Fibroblast of pulmonary artery (primary cell): ENCODE data around the gene EVL.

ENCODE experiments used
- DNase-seq: peaks from one replicate; pipeline ENCODE4 v3.0.0-alpha.2; 2010; ENCODE audit warnings: low read depth
- H3K4me3 ChIP-seq: replicated peaks from 2 replicates; pipeline ENCODE4 v1.5.1; 2011; ENCODE audit warnings: low read depth, mild to moderate bottlenecking, control low read depth, low read length, moderate library complexity
- TF ChIP-seq, protein P1 (sequence below): IDR thresholded peaks from 2 replicates; pipeline ENCODE4 v1.5.1; 2011; ENCODE audit warnings: mild to moderate bottlenecking, control low read depth, low read length, inconsistent platforms; ENCODE audit errors: missing control alignments

EVL gene

DNA sequence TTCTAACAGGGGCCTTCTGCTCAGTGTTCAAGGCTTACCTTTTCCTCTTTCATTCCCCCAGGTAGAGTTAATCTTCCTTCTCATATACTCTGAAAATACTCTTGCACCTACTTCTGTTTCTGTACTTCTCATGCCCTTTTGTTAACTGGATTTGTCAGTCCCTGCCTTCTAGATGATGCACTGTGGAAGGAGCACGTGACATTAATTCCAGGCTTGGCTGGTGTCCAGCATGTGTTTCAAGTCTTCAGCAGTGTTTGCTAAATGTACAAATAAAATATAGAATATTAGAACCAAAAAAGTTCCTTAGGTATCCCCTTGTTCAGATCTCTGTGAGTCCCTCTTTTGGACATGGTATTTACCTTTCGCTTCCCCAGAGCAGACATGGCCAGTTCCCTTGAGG lies 27.9 kb upstream of the EVL start:
- TF ChIP-seq, protein P1, sequence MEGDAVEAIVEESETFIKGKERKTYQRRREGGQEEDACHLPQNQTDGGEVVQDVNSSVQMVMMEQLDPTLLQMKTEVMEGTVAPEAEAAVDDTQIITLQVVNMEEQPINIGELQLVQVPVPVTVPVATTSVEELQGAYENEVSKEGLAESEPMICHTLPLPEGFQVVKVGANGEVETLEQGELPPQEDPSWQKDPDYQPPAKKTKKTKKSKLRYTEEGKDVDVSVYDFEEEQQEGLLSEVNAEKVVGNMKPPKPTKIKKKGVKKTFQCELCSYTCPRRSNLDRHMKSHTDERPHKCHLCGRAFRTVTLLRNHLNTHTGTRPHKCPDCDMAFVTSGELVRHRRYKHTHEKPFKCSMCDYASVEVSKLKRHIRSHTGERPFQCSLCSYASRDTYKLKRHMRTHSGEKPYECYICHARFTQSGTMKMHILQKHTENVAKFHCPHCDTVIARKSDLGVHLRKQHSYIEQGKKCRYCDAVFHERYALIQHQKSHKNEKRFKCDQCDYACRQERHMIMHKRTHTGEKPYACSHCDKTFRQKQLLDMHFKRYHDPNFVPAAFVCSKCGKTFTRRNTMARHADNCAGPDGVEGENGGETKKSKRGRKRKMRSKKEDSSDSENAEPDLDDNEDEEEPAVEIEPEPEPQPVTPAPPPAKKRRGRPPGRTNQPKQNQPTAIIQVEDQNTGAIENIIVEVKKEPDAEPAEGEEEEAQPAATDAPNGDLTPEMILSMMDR: no peak
- DNase-seq: peak; percentile 67
- H3K4me3 ChIP-seq: no peak overlapping the region

DNA sequence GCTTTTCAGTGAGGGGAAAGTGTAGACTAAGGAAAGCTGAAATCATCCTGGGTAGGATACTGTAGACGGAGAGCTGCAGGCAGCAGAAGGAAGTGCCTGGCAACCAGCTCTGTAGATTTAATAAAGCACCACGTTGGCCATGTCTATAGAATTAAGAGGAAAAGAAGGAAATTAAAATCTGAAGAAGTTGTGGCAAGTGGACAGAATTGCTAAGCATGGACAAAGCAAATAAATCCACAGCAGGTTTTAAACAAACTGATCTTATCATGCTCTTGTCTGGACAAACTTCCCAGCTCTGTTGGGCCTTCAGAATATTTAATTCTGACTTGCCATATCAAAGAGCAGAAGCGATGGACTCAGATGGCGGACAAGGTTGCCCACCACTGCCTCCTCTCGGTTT lies 27.2 kb upstream of the EVL start:
- H3K4me3 ChIP-seq: no peak overlapping the region
- TF ChIP-seq, protein P1: no peak
- DNase-seq: no peak

DNA sequence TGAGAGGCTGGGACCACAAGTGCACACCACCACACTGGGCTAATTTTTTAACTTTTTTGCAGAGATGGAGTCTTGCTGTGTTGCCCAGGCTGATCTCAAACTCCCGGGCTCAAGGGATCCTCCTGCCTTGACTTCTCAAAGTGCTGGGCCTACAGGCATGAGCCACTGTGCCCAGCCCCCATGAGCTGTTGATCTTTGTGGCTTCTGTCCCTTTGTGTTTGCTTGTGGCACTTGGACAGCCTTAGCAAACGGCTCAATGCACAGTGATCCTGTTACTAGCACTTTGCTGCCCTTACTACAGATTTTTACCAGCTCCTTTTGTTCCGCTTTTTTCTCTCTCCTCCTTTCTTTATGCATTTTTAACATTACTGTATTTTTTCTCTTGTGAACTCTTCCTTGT lies 25.3 kb upstream of the EVL start:
- TF ChIP-seq, protein P1: no peak
- no peak for DNase-seq
- H3K4me3 ChIP-seq: no peak overlapping the region

DNA sequence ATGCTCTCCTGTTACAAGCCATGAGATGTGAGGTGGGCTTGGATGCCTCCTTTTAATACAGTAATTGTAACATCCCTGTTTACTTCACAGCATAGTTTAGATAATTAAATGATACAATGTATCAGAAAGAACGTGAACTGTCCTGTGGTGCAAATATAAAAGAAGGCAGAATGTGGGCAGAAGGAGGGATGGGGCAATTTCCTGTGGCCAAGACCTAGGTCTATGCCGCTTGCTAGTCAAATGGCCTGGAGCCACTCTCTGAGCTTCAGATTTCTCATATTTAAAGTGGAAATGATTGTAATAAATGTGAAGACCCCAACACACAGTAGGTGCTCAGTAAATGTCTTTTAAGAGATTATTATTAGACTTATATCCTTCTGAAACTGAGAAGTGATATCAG lies 24.0 kb upstream of the EVL start:
- TF ChIP-seq, protein P1: no peak
- no peak for DNase-seq
- no peak overlapping the region for H3K4me3 ChIP-seq

DNA sequence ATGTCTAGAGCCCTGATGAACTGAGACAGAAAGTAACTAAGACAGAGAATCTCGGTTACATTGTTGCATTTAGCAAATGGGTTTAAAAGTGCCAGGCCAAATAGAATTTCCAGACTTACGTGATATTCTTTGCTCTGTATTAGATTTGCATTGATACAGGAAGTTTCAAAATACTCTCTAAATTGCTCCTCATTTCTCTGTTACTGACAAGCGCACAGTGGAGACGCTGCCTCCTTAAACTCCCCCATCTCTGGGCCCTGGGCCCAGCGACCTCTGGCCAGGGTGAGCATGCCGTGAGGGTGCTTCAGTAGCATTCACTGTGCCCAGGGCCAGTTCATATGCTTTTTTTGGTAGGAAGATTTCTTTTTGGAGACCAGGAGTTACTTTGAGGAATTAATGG lies 22.9 kb upstream of the EVL start:
- no peak for DNase-seq
- H3K4me3 ChIP-seq: no peak overlapping the region
- TF ChIP-seq, protein P1: no peak

DNA sequence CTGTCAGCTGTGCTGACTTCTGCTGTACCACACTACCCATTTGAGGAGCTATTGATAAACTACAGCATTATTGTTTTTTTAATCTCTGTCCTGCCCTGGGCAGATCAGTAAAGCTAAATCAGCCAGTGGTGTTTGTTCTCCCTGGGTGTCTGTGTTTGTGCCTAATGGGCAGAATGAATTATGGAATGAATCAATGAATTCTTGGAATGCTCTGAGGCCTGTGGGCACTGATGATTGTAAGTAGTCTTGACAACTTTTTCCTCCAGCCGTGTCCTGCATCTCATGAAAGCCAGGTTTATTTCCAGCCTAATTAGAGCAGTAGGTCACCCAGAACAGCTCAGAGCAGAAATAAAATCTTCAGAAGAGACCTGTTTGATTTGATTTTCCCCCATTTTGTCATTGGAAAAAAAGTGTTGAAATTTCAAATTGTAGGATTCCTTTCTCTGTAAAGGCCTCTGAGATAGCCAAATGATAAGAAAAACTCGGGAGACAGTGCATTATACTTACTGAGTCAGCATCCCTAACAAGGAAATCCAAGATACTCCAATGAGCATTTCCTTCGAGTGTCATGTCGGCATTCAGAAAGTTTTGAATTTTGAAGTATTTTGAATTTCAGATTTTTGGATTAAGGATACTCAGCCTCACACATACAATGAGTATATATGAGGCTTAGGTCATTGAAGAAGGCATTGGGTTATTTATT lies 19.4 kb upstream of the EVL start:
- DNase-seq: no peak
- TF ChIP-seq, protein P1: no peak
- no peak overlapping the region for H3K4me3 ChIP-seq

DNA sequence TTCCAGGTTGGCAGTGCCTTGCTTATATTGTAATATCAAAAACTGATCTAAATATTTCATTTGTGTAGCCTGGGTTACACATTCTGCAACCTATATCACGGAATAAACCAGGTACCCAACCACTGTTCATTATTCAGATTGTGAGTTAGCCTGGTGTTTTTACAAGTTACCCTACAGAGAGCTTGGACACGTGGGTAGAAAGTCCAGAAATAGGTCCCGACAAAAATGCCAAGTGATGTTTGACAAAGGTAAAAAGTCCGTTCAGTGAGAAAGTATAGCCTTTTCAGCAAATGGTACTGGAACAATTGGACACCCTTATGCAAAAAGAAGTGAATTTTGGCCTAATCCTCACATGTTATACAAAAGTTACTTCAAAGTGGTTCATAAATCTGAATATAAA lies 17.6 kb upstream of the EVL start:
- no peak overlapping the region for H3K4me3 ChIP-seq
- no peak for DNase-seq
- TF ChIP-seq, protein P1: no peak
